A549 treated with RU486 at 1 μM for 4 hours (cell line): ENCODE results near the gene HTATSF1. TPM values are rescaled to one million over a fixed set of nuclear protein-coding genes. Genes with fewer than 3 reads are reported as not detected.

Source experiments
- total RNA-seq: library from RNA; stranded (reverse); fragments of 200-300 nt; extraction: Qiagen RNA extraction; gene quantifications from 5 replicates; pipeline ENCODE4 v1.2.3, GENCODE V29; 2022; ENCODE audit warnings: low read depth

Gene HTATSF1
- total RNA-seq, result 47.4 to 73.8 TPM (median 61.2 TPM) in 5 replicates

GRCh38 chrX:136497556-136498052 lies at the start of gene HTATSF1:
TSS of gene HTATSF1 (plus strand) at chrX:136497592. CDS start at chrX:136497685, 93 bp downstream.

GRCh38 chrX:136487647-136488046 lies 9.7 kb upstream of the HTATSF1 start, which contains the start of gene BRS3:
TSS of gene BRS3 (plus strand) at chrX:136487947. CDS start at chrX:136488115, 168 bp downstream.

GRCh38 chrX:136531951-136532350 lies 34.6 kb downstream of the HTATSF1 start, which contains the start of gene VGLL1:
TSS of gene VGLL1 (plus strand) at chrX:136532215. CDS start at chrX:136536021, 3,806 bp downstream.

Other genes with a start within 250 kb of the HTATSF1 start
- gene MAP7D3, start 246.2 kb upstream of the HTATSF1 start, total RNA-seq, result 11.4 to 17.0 TPM (median 13.1 TPM) in 5 replicates
- gene ADGRG4, start 196.6 kb upstream of the HTATSF1 start, total RNA-seq, result not detected in 5 replicates
- gene BRS3, start 9.6 kb upstream of the HTATSF1 start, total RNA-seq, result not detected in 5 replicates
- not detected in 5 replicates for gene VGLL1, start 34.6 kb downstream of the HTATSF1 start, total RNA-seq
- not detected in 5 replicates for gene CD40LG, start 150.6 kb downstream of the HTATSF1 start, total RNA-seq